HFF-Myc (cell line): ENCODE data around the gene HNRNPL.
"Not testable (repeated sequence)": the region's sequence is repeated elsewhere in the genome, so short reads cannot be mapped to it uniquely, and the experiment has no call there.

Experiments used
- DNase-seq: peaks from one replicate; pipeline ENCODE4 v3.0.0-alpha.2; 2011; ENCODE audit warnings: low read depth; ENCODE audit errors: extremely low read depth
- H3K4me3 ChIP-seq: replicated peaks from 2 replicates; pipeline ENCODE4 v1.5.1; 2011; ENCODE audit warnings: low read depth, mild to moderate bottlenecking, control low read depth, low read length
- CTCF ChIP-seq: IDR thresholded peaks from 2 replicates; pipeline ENCODE4 v1.5.1; 2012; ENCODE audit warnings: mild to moderate bottlenecking, low read depth, low read length, control low read depth; ENCODE audit errors: missing control alignments

HNRNPL gene

GRCh38 chr19:38856813-38857212 lies 7.0 kb upstream of the HNRNPL start:
- TF ChIP-seq CTCF = no peak

GRCh38 chr19:38855751-38856150 lies 6.0 kb upstream of the HNRNPL start:
- DNase-seq = not testable (repeated sequence)

More at GRCh38 chr19:38856813-38857212, 7.0 kb upstream of the HNRNPL start:
- H3K4me3 ChIP-seq = no peak overlapping the region
- DNase-seq = no peak

GRCh38 chr19:38854961-38855360 lies 5.2 kb upstream of the HNRNPL start:
- not testable (repeated sequence) for DNase-seq, H3K4me3 ChIP-seq

More at GRCh38 chr19:38855751-38856150, 6.0 kb upstream of the HNRNPL start:
- not testable (repeated sequence) for H3K4me3 ChIP-seq

GRCh38 chr19:38853214-38853613 lies 3.4 kb upstream of the HNRNPL start:
- TF ChIP-seq CTCF = no peak
- peak overlapping the region; percentile 61 for H3K4me3 ChIP-seq
- DNase-seq = no peak

GRCh38 chr19:38852231-38853044 lies 2.7 kb upstream of the HNRNPL start:
- DNase-seq = no peak
- no peak for TF ChIP-seq CTCF
- peak overlapping the region; percentile 61 for H3K4me3 ChIP-seq

GRCh38 chr19:38851622-38852230 lies 1.9 kb upstream of the HNRNPL start:
- H3K4me3 ChIP-seq = peak overlapping the region; percentile 61
- TF ChIP-seq CTCF = no peak
- DNase-seq = peak; percentile 67

- DNase-seq = no peak
- TF ChIP-seq CTCF = no peak
- peak overlapping the region; percentile 61 for H3K4me3 ChIP-seq
Observed at GRCh38 chr19:38850976-38851621, 1.3 kb upstream of the HNRNPL start.
